Liver (tissue), 3 donors: Measurements from ENCODE around the gene FANCM.

Experiments used
- EGR1 ChIP-seq, 2 donors: IDR thresholded peaks; 2 replicates each; pipeline ENCODE4 v1.6.1; 2016 to 2018; ENCODE audit warnings: antibody characterized with exemption in 2 of 2, low read depth in 2 of 2
- FOXA1 ChIP-seq: IDR thresholded peaks from 2 replicates; pipeline ENCODE4 v1.6.1; 2016; ENCODE audit warnings: antibody characterized with exemption
- GABPA ChIP-seq, 2 donors: IDR thresholded peaks in 1 of 2; conservative IDR thresholded peaks in 1 of 2; 2 replicates each; pipeline ENCODE4 v1.6.1; 2016; ENCODE audit warnings: antibody characterized with exemption in 2 of 2, mild to moderate bottlenecking in 1 of 2, moderate library complexity in 1 of 2
- HNF4A ChIP-seq, 2 donors: conservative IDR thresholded peaks; 2 replicates each; pipeline ENCODE4 v1.6.1; 2016; ENCODE audit warnings: antibody characterized with exemption in 2 of 2, mild to moderate bottlenecking in 2 of 2
- JUND ChIP-seq, 2 donors: IDR thresholded peaks; 2 replicates each; pipeline ENCODE4 v1.6.1; 2016; ENCODE audit warnings: antibody characterized with exemption in 2 of 2
- RAD21 ChIP-seq, 2 donors: IDR thresholded peaks; 2 replicates each; pipeline ENCODE4 v1.6.1; 2016; ENCODE audit warnings: antibody characterized with exemption in 2 of 2, mild to moderate bottlenecking in 2 of 2
- RXRA ChIP-seq, 2 donors: IDR thresholded peaks; 2 replicates each; pipeline ENCODE4 v1.6.1; 2017 to 2018; ENCODE audit warnings: antibody characterized with exemption in 2 of 2, mild to moderate bottlenecking in 1 of 2
- SP1 ChIP-seq: IDR thresholded peaks from 2 replicates; pipeline ENCODE4 v1.6.1; 2018; ENCODE audit warnings: antibody characterized with exemption, mild to moderate bottlenecking
- TAF1 ChIP-seq: conservative IDR thresholded peaks from 2 replicates; pipeline ENCODE4 v1.6.1; 2016; ENCODE audit warnings: antibody characterized with exemption, mild to moderate bottlenecking
- YY1 ChIP-seq: IDR thresholded peaks from 2 replicates; pipeline ENCODE4 v1.6.1; 2016; ENCODE audit warnings: antibody characterized with exemption, mild to moderate bottlenecking
- TF ChIP-seq, protein P1 (sequence below): fragments of 150-350 bp; IDR thresholded peaks from 2 replicates; pipeline ENCODE4 v1.5.1; 2017; ENCODE audit warnings: improper control_type of control experiment, low read depth, low read length; ENCODE audit not compliant: missing input control
- TF ChIP-seq, protein P2 (sequence below): IDR thresholded peaks from 2 replicates; pipeline ENCODE4 v1.6.1; 2016; ENCODE audit warnings: antibody characterized with exemption
- TF ChIP-seq, protein P3 (sequence below): IDR thresholded peaks from 2 replicates; pipeline ENCODE4 v1.6.1; 2016; ENCODE audit warnings: antibody characterized with exemption
- TF ChIP-seq, protein P4 (sequence below): IDR thresholded peaks from 2 replicates; pipeline ENCODE4 v1.6.1; 2016; ENCODE audit warnings: antibody characterized with exemption, mild to moderate bottlenecking
- donor health status: healthy.
- donor health status: healthy.

DNA sequence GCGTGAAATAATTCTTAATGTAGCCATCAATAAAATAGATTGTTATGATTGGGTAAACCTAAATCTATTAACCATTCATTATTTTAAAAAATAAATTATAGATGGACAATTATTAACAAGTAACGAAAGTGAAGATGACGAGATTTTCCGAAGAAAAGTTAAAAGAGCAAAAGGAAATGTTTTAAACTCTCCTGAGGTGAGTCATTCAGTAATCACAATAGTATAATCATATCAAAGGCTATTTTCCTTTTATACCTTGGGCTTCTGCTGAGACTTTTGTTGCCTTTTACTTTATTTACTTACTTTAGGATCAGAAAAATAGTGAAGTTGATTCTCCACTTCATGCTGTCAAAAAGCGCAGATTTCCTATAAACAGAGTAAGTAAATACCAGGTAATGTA is 45.6 kb downstream of the FANCM start:
- TF ChIP-seq, protein P1, sequence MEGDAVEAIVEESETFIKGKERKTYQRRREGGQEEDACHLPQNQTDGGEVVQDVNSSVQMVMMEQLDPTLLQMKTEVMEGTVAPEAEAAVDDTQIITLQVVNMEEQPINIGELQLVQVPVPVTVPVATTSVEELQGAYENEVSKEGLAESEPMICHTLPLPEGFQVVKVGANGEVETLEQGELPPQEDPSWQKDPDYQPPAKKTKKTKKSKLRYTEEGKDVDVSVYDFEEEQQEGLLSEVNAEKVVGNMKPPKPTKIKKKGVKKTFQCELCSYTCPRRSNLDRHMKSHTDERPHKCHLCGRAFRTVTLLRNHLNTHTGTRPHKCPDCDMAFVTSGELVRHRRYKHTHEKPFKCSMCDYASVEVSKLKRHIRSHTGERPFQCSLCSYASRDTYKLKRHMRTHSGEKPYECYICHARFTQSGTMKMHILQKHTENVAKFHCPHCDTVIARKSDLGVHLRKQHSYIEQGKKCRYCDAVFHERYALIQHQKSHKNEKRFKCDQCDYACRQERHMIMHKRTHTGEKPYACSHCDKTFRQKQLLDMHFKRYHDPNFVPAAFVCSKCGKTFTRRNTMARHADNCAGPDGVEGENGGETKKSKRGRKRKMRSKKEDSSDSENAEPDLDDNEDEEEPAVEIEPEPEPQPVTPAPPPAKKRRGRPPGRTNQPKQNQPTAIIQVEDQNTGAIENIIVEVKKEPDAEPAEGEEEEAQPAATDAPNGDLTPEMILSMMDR = no peak
- TF ChIP-seq, protein P2, sequence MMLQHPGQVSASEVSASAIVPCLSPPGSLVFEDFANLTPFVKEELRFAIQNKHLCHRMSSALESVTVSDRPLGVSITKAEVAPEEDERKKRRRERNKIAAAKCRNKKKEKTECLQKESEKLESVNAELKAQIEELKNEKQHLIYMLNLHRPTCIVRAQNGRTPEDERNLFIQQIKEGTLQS = no peak
- TF ChIP-seq EGR1 (IDR thresholded peaks at IDR 0.05; ENCODE audit: low read depth in 2 of 2) = no peak
- TF ChIP-seq SP1 = no peak
- TF ChIP-seq, protein P3, sequence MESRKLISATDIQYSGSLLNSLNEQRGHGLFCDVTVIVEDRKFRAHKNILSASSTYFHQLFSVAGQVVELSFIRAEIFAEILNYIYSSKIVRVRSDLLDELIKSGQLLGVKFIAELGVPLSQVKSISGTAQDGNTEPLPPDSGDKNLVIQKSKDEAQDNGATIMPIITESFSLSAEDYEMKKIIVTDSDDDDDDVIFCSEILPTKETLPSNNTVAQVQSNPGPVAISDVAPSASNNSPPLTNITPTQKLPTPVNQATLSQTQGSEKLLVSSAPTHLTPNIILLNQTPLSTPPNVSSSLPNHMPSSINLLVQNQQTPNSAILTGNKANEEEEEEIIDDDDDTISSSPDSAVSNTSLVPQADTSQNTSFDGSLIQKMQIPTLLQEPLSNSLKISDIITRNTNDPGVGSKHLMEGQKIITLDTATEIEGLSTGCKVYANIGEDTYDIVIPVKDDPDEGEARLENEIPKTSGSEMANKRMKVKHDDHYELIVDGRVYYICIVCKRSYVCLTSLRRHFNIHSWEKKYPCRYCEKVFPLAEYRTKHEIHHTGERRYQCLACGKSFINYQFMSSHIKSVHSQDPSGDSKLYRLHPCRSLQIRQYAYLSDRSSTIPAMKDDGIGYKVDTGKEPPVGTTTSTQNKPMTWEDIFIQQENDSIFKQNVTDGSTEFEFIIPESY = no peak
- TF ChIP-seq TAF1 = no peak
- no peak for TF ChIP-seq YY1
- TF ChIP-seq GABPA (IDR thresholded peaks at IDR 0.05 in 1 of 2, conservative IDR thresholded peaks at IDR 0.05 in 1 of 2) = no peak
- TF ChIP-seq RXRA (IDR thresholded peaks at IDR 0.05) = no peak
- TF ChIP-seq RAD21 (IDR thresholded peaks at IDR 0.05) = no peak
- no peak for TF ChIP-seq FOXA1
- TF ChIP-seq JUND (IDR thresholded peaks at IDR 0.05) = no peak
- TF ChIP-seq, protein P4, sequence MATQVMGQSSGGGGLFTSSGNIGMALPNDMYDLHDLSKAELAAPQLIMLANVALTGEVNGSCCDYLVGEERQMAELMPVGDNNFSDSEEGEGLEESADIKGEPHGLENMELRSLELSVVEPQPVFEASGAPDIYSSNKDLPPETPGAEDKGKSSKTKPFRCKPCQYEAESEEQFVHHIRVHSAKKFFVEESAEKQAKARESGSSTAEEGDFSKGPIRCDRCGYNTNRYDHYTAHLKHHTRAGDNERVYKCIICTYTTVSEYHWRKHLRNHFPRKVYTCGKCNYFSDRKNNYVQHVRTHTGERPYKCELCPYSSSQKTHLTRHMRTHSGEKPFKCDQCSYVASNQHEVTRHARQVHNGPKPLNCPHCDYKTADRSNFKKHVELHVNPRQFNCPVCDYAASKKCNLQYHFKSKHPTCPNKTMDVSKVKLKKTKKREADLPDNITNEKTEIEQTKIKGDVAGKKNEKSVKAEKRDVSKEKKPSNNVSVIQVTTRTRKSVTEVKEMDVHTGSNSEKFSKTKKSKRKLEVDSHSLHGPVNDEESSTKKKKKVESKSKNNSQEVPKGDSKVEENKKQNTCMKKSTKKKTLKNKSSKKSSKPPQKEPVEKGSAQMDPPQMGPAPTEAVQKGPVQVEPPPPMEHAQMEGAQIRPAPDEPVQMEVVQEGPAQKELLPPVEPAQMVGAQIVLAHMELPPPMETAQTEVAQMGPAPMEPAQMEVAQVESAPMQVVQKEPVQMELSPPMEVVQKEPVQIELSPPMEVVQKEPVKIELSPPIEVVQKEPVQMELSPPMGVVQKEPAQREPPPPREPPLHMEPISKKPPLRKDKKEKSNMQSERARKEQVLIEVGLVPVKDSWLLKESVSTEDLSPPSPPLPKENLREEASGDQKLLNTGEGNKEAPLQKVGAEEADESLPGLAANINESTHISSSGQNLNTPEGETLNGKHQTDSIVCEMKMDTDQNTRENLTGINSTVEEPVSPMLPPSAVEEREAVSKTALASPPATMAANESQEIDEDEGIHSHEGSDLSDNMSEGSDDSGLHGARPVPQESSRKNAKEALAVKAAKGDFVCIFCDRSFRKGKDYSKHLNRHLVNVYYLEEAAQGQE = no peak
- no peak for TF ChIP-seq HNF4A (conservative IDR thresholded peaks at IDR 0.05)
